Spleen (tissue), 7 donors: ENCODE results near the gene KLHDC10.

Experiments used
- CTCF ChIP-seq, 11 experiments: fragments of 200-600 bp in 7 of 11; fragments of 450-650 bp in 4 of 11; sonication (generic) in 4 of 11; IDR thresholded peaks in 8 of 11; conservative IDR thresholded peaks in 3 of 11; 1 replicate in 7 of 11; 2 replicates in 4 of 11; pipeline versions ENCODE4 v1.4.0 to v1.8.0; 2016 to 2021; ENCODE audit warnings: antibody characterized with exemption in 11 of 11, inconsistent platforms in 4 of 11, mild to moderate bottlenecking in 1 of 11
- POLR2A ChIP-seq, 3 donors: fragments of 450-650 bp; IDR thresholded peaks; one replicate each; pipeline ENCODE4 v1.5.1; 2017; ENCODE audit warnings: antibody characterized with exemption in 3 of 3, mild to moderate bottlenecking in 1 of 3
- POLR2AphosphoS5 ChIP-seq, 3 donors: sonication (generic); formaldehyde crosslinking; IDR thresholded peaks; one replicate each; pipeline ENCODE4 v1.5.1; 2017; ENCODE audit warnings: antibody characterized with exemption in 3 of 3
- donor health status: DM: no; HTN: no; CAD: no; lungs with moderate emphysema.
- donor health status: DM: no; HTN: no; CAD: no.
- donor health status: DM: no; HTN: no; CAD: no.

- TF ChIP-seq CTCF (IDR thresholded peaks at IDR 0.05 in 8 of 11, conservative IDR thresholded peaks at IDR 0.05 in 3 of 11) (no peak), POLR2A (IDR thresholded peaks at IDR 0.05) (no peak), POLR2AphosphoS5 (IDR thresholded peaks at IDR 0.05) (no peak)
Observed at GRCh38 chr7:130062246-130062645, 8.1 kb upstream of the KLHDC10 start.
